Smooth muscle cell (in vitro differentiated cells): ENCODE measurements around the gene NPC1L1. TPM values are rescaled to one million over a fixed set of nuclear protein-coding genes. Genes with fewer than 3 reads are reported as not detected.
"Not testable (repeated sequence)": the region's sequence is repeated elsewhere in the genome, so short reads cannot be mapped to it uniquely, and the experiment has no call there.

ENCODE experiments used
- DNase-seq: peaks from one replicate; lab custom pipeline; 2025; ENCODE audit not compliant: unreplicated experiment; lab: John Stamatoyannopoulos, UW
- H2AFZ ChIP-seq: fragments of 200-600 bp; sonication (generic); 2 replicates; pipeline ENCODE4 v1.6.0; 2016; ENCODE audit warnings: antibody characterized with exemption, low read depth, mild to moderate bottlenecking
- H3F3A ChIP-seq: fragments of 200-600 bp; sonication (generic); 2 replicates; pipeline ENCODE4 v1.6.0; 2017; ENCODE audit warnings: antibody characterized with exemption, low read depth
- H3K27ac ChIP-seq: fragments of 200-600 bp; sonication (generic); 2 replicates; pipeline ENCODE4 v1.5.1; 2016; ENCODE audit warnings: low read depth, mild to moderate bottlenecking
- H3K27me3 ChIP-seq: fragments of 200-600 bp; sonication (generic); 2 replicates; pipeline ENCODE4 v1.6.1; 2016; ENCODE audit warnings: low read depth, mild to moderate bottlenecking
- H3K36me3 ChIP-seq: fragments of 200-600 bp; sonication (generic); 2 replicates; pipeline ENCODE4 v1.5.1; 2016; ENCODE audit warnings: low read depth
- H3K4me1 ChIP-seq: fragments of 200-600 bp; sonication (generic); 2 replicates; pipeline ENCODE4 v1.5.1; 2016; ENCODE audit warnings: low read depth
- H3K4me2 ChIP-seq: fragments of 200-600 bp; sonication (generic); 2 replicates; pipeline ENCODE4 v1.6.0; 2016; ENCODE audit warnings: mild to moderate bottlenecking
- H3K4me3 ChIP-seq: fragments of 200-600 bp; sonication (generic); 2 replicates; pipeline ENCODE4 v1.5.1; 2016; ENCODE audit warnings: mild to moderate bottlenecking
- H3K79me2 ChIP-seq: fragments of 200-600 bp; sonication (generic); 2 replicates; pipeline ENCODE4 v1.6.0; 2016; ENCODE audit warnings: low read depth, mild to moderate bottlenecking
- H3K9ac ChIP-seq: fragments of 200-600 bp; sonication (generic); 2 replicates; pipeline ENCODE4 v1.6.0; 2016; ENCODE audit warnings: low read depth
- H3K9me3 ChIP-seq: fragments of 200-600 bp; sonication (generic); replicated peaks from 2 replicates; pipeline ENCODE4 v1.5.1; 2016; ENCODE audit warnings: low read depth
- H4K20me1 ChIP-seq: fragments of 200-600 bp; sonication (generic); 2 replicates; pipeline ENCODE4 v1.6.0; 2016; ENCODE audit warnings: low read depth
- CTCF ChIP-seq: fragments of 200-600 bp; sonication (generic); IDR thresholded peaks from 2 replicates; pipeline ENCODE4 v1.5.1; 2017; ENCODE audit warnings: borderline replicate concordance, mild to moderate bottlenecking, antibody characterized with exemption; ENCODE audit not compliant: insufficient read depth, poor library complexity, severe bottlenecking
- WGBS: methylation state at CpG from one replicate; pipeline ENCODE4 v1.1.7; 2016; ENCODE audit warnings: low lambda C conversion rate; 5-methylcytosine and 5-hydroxymethylcytosine counted together
- polyA plus RNA-seq: library from polyadenylated mRNA; unstranded; fragments of >200 nt; fragmentation: Nextera tagmentation; extraction: Ambion mirVana; gene quantifications from 2 replicates; pipeline ENCODE4 v1.2.1, GENCODE V29; 2016
- total RNA-seq: library from RNA; depleted of rRNA; stranded (reverse); fragments of >200 nt; gene quantifications from 2 replicates; pipeline ENCODE4 v1.2.3, GENCODE V29; 2014

NPC1L1 gene
- total and polyA plus RNA-seq, 2 experiments from 2014 or later = 0.04 to 0.25 TPM

GRCh38 chr7:44559485-44559884 lies 18.4 kb upstream of the NPC1L1 start:
- Histone ChIP-seq H3K79me2 (no peaks in the 10 kb centered on the region), H3K9me3 (no peaks in the 10 kb centered on the region), H3F3A (no peaks in the 10 kb centered on the region), H4K20me1 (peaks cover 4% of the 10 kb centered on the region), H3K27me3 (no peaks in the 10 kb centered on the region), H3K27ac (no peak overlapping the region), H3K4me2 (no peak overlapping the region), H3K4me1 (no peaks in the 10 kb centered on the region), H3K4me3 (no peak overlapping the region), H2AFZ (no peak overlapping the region), H3K9ac (no peak overlapping the region), H3K36me3 (no peaks in the 10 kb centered on the region)
- TF ChIP-seq CTCF = no peak
- DNase-seq = no peak
- WGBS = 89% methylated on average over 4 of the region's 4 CpGs

DNA sequence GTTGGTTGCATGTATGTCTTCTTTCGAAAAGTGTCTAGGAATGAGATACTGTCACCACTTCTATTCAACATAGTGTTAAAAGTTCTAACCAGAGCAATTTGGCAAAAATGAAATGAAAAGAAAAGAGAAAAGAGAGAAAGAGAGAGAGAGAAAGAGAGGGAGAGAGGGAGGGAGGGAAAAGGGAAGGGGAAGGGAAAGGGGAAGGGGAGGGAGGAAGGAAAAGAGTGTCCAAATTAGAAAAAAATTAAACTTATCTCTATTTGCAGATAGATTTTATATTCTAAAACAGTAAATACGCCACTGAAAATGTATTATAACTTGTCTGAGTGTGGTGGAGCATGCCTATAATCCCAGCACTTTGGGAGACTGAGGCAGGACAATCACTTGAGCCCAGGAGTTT lies 16.4 kb upstream of the NPC1L1 start:
- H3K79me2 ChIP-seq = no peaks in the 10 kb centered on the region
- no peaks in the 10 kb centered on the region for H4K20me1 ChIP-seq
- no peak overlapping the region for H2AFZ ChIP-seq
- no peak for DNase-seq
- no peaks in the 10 kb centered on the region for H3F3A ChIP-seq
- H3K27me3 ChIP-seq = no peaks in the 10 kb centered on the region
- H3K9me3 ChIP-seq = no peaks in the 10 kb centered on the region
- H3K4me2 ChIP-seq = no peak overlapping the region
- WGBS = 83% methylated on average over 2 of the region's 2 CpGs
- H3K4me1 ChIP-seq = no peaks in the 10 kb centered on the region
- no peak for TF ChIP-seq CTCF
- no peak overlapping the region for H3K4me3 ChIP-seq
- H3K9ac ChIP-seq = no peak overlapping the region
- H3K27ac ChIP-seq = no peak overlapping the region
- no peaks in the 10 kb centered on the region for H3K36me3 ChIP-seq

GRCh38 chr7:44555350-44555749 lies 14.2 kb upstream of the NPC1L1 start:
- Histone ChIP-seq H3K4me1 (no peaks in the 10 kb centered on the region), H3K27ac (no peak overlapping the region), H3K27me3 (no peaks in the 10 kb centered on the region), H4K20me1 (no peaks in the 10 kb centered on the region), H3F3A (no peaks in the 10 kb centered on the region), H3K4me3 (no peak overlapping the region), H3K9me3 (no peaks in the 10 kb centered on the region), H3K9ac (no peak overlapping the region), H3K4me2 (no peak overlapping the region), H3K79me2 (no peaks in the 10 kb centered on the region), H3K36me3 (no peaks in the 10 kb centered on the region), H2AFZ (no peak overlapping the region)
- WGBS = 84% methylated on average over 2 of the region's 2 CpGs
- DNase-seq = no peak
- TF ChIP-seq CTCF = no peak

- not testable (repeated sequence) for H3F3A ChIP-seq, H3K4me2 ChIP-seq, H3K27me3 ChIP-seq, H2AFZ ChIP-seq, H3K4me3 ChIP-seq, H3K27ac ChIP-seq, H3K9ac ChIP-seq, H3K79me2 ChIP-seq, H3K9me3 ChIP-seq, DNase-seq, H3K36me3 ChIP-seq, H4K20me1 ChIP-seq, H3K4me1 ChIP-seq
- 60% methylated on average over 3 of the region's 3 CpGs for WGBS
These were observed 11.4 kb upstream of the NPC1L1 start for GRCh38 chr7:44552473-44553005.
